Measurements from ENCODE around the gene SGF29. TPM values are rescaled to one million over a fixed set of nuclear protein-coding genes. Genes with fewer than 3 reads are reported as not detected.
"Not testable (repeated sequence)": the region's sequence is repeated elsewhere in the genome, so short reads cannot be mapped to it uniquely, and the experiment has no call there.

SGF29 gene
- total and polyA plus RNA-seq, 2 experiments from 2014 or later, result 10.0 to 17.6 TPM

DNA sequence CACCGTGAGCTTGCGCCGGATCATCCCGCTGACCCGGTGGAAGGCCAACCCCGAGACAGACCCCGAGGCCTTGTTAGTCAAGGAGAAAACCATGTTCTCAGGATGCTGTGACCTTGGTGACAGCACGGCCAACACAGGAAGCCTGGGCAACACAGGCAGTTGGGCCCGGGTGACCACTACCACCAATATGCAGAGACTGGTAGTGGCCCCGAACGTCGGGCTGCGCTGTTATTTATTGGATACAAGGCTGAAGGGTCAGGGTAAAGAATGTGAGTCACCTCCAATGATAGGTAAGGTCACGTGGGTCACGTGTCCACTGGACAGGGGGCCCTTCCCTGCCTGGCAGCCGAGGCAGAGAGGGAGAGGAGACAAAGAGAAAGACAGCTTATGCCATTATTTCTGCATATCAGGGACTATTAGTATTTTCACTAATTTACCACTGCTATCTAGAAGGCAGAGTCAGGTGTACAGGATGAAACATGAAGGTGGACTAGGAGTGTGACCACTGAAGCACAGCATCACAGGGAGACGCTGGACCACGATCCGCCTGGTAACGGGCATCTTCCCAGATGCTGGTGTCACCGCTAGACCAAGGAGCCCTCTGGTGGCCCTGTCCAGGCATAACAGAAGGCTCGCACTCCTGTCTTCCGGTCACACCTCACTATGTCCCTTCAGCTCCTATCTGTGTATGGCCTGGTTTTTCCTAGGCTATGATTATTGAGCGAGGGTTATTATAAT is 61.9 kb downstream of the SGF29 start:
- H4K20me1 ChIP-seq (replicated peaks; ENCODE audit: insufficient read depth); ATAC-seq; H3K79me2 ChIP-seq (replicated peaks; ENCODE audit: insufficient read depth); H3F3A ChIP-seq (replicated peaks; ENCODE audit: low read depth); H3K27ac Mint-ChIP-seq; H3K27me3 Mint-ChIP-seq (ENCODE audit: insufficient read depth, low read depth, poor library complexity); H3K9me3 Mint-ChIP-seq; H3K9me2 ChIP-seq (ENCODE audit: insufficient read depth); H3K4me3 ChIP-seq; H3K36me3 Mint-ChIP-seq (ENCODE audit: low read depth); H3K27me3 ChIP-seq (ENCODE audit: insufficient read depth); H3K27ac ChIP-seq (ENCODE audit: low read depth); H3K36me3 ChIP-seq (ENCODE audit: insufficient read depth); H3K4me2 ChIP-seq; H2AFZ ChIP-seq; H3K4me3 Mint-ChIP-seq: not testable (repeated sequence)
- DNase-seq (ENCODE audit: low spot score), result peak; percentile 54
- peaks cover 11% of the 10 kb centered on the region for H3K4me1 ChIP-seq (ENCODE audit: insufficient read depth)
- H3K4me1 Mint-ChIP-seq, result peaks cover 21% of the 10 kb centered on the region
- TF ChIP-seq, protein P1, sequence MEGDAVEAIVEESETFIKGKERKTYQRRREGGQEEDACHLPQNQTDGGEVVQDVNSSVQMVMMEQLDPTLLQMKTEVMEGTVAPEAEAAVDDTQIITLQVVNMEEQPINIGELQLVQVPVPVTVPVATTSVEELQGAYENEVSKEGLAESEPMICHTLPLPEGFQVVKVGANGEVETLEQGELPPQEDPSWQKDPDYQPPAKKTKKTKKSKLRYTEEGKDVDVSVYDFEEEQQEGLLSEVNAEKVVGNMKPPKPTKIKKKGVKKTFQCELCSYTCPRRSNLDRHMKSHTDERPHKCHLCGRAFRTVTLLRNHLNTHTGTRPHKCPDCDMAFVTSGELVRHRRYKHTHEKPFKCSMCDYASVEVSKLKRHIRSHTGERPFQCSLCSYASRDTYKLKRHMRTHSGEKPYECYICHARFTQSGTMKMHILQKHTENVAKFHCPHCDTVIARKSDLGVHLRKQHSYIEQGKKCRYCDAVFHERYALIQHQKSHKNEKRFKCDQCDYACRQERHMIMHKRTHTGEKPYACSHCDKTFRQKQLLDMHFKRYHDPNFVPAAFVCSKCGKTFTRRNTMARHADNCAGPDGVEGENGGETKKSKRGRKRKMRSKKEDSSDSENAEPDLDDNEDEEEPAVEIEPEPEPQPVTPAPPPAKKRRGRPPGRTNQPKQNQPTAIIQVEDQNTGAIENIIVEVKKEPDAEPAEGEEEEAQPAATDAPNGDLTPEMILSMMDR (conservative IDR thresholded peaks at IDR 0.05; ENCODE audit: low read depth in 2 of 2), result peak; percentile 69 to 75

DNA sequence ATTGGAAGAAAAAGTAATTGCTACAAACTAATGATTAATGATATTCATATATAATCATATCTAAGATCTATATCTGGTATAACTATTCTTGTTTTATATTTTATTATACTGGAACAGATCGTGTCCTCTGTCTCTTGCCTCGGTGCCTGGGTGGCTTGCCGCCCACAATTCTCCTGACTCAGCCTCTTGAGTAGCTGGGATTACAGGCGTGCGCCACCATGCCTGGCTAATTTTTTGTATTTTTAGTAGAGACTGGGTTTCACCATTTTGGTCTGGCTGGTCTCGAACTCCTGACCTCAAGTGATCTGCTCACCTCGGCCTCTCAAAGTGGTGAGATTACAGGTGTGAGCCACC is 62.5 kb downstream of the SGF29 start:
- H3K36me3 Mint-ChIP-seq (ENCODE audit: low read depth); H3K27ac ChIP-seq (ENCODE audit: low read depth); H3K27me3 Mint-ChIP-seq (ENCODE audit: insufficient read depth, low read depth, poor library complexity); H2AFZ ChIP-seq; DNase-seq (ENCODE audit: low spot score); H3K9me2 ChIP-seq (ENCODE audit: insufficient read depth); H3F3A ChIP-seq (replicated peaks; ENCODE audit: low read depth); H3K27me3 ChIP-seq (ENCODE audit: insufficient read depth); H3K4me3 ChIP-seq; H3K36me3 ChIP-seq (ENCODE audit: insufficient read depth); H4K20me1 ChIP-seq (replicated peaks; ENCODE audit: insufficient read depth); H3K27ac Mint-ChIP-seq; H3K4me2 ChIP-seq; H3K9me3 Mint-ChIP-seq; H3K4me3 Mint-ChIP-seq; ATAC-seq; H3K79me2 ChIP-seq (replicated peaks; ENCODE audit: insufficient read depth): not testable (repeated sequence)
- H3K4me1 Mint-ChIP-seq, result peaks cover 17% of the 10 kb centered on the region
- H3K4me1 ChIP-seq (ENCODE audit: insufficient read depth), result peaks cover 11% of the 10 kb centered on the region

DNA sequence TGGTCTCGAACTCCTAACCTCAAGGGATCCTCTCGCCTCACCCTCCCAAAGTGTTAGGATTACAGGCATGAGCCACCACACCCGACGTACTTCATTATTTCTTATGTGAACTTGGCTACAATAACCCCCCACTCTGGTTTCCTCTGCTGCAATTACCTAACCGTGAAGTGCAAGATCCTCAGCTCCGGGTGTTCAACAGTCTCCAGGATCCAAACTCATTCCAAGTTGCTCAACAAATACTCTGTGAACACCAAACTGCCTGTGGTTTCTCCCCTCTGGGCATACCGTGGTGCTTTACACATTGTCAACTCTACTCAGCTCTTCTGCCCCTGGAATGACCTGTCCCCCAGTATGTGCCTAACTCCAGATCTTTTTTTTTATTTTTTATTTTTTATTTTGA is 62.9 kb downstream of the SGF29 start:
- Histone ChIP-seq H3K4me3 (no peak overlapping the region), H3K4me1 (ENCODE audit: insufficient read depth) (peaks cover 11% of the 10 kb centered on the region), H3F3A (replicated peaks; ENCODE audit: low read depth) (peaks cover 6% of the 10 kb centered on the region; the same call in 1 of the 2 replicates), H4K20me1 (replicated peaks; ENCODE audit: insufficient read depth) (no peaks in the 10 kb centered on the region), H3K79me2 (replicated peaks; ENCODE audit: insufficient read depth) (no peaks in the 10 kb centered on the region), H2AFZ (no peak overlapping the region), H3K27ac (ENCODE audit: low read depth) (no peak overlapping the region), H3K9me2 (ENCODE audit: insufficient read depth) (no peaks in the 10 kb centered on the region), H3K4me2 (no peak overlapping the region), H3K36me3 (ENCODE audit: insufficient read depth) (no peaks in the 10 kb centered on the region), H3K27me3 (ENCODE audit: insufficient read depth) (no peaks in the 10 kb centered on the region)
- DNase-seq (ENCODE audit: low spot score) (no peak), ATAC-seq (no peak)
- H3K27ac Mint-ChIP-seq, result no peak overlapping the region
- H3K4me1 Mint-ChIP-seq, result peaks cover 19% of the 10 kb centered on the region
- H3K27me3 Mint-ChIP-seq (ENCODE audit: insufficient read depth, low read depth, poor library complexity), result no peaks in the 10 kb centered on the region
- H3K36me3 Mint-ChIP-seq (ENCODE audit: low read depth), result no peaks in the 10 kb centered on the region
- no peak overlapping the region; the same call in 2 of the 3 replicates for H3K4me3 Mint-ChIP-seq
- no peaks in the 10 kb centered on the region for H3K9me3 Mint-ChIP-seq
- TF ChIP-seq, protein P2, sequence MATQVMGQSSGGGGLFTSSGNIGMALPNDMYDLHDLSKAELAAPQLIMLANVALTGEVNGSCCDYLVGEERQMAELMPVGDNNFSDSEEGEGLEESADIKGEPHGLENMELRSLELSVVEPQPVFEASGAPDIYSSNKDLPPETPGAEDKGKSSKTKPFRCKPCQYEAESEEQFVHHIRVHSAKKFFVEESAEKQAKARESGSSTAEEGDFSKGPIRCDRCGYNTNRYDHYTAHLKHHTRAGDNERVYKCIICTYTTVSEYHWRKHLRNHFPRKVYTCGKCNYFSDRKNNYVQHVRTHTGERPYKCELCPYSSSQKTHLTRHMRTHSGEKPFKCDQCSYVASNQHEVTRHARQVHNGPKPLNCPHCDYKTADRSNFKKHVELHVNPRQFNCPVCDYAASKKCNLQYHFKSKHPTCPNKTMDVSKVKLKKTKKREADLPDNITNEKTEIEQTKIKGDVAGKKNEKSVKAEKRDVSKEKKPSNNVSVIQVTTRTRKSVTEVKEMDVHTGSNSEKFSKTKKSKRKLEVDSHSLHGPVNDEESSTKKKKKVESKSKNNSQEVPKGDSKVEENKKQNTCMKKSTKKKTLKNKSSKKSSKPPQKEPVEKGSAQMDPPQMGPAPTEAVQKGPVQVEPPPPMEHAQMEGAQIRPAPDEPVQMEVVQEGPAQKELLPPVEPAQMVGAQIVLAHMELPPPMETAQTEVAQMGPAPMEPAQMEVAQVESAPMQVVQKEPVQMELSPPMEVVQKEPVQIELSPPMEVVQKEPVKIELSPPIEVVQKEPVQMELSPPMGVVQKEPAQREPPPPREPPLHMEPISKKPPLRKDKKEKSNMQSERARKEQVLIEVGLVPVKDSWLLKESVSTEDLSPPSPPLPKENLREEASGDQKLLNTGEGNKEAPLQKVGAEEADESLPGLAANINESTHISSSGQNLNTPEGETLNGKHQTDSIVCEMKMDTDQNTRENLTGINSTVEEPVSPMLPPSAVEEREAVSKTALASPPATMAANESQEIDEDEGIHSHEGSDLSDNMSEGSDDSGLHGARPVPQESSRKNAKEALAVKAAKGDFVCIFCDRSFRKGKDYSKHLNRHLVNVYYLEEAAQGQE (IDR thresholded peaks at IDR 0.05; ENCODE audit: unreplicated experiment), result no peak
- TF ChIP-seq, protein P3, sequence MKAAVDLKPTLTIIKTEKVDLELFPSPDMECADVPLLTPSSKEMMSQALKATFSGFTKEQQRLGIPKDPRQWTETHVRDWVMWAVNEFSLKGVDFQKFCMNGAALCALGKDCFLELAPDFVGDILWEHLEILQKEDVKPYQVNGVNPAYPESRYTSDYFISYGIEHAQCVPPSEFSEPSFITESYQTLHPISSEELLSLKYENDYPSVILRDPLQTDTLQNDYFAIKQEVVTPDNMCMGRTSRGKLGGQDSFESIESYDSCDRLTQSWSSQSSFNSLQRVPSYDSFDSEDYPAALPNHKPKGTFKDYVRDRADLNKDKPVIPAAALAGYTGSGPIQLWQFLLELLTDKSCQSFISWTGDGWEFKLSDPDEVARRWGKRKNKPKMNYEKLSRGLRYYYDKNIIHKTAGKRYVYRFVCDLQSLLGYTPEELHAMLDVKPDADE (IDR thresholded peaks at IDR 0.05), result no peak
- no peak for TF ChIP-seq EZH2phosphoT487 (IDR thresholded peaks at IDR 0.05; ENCODE audit: unreplicated experiment)
- no peak for TF ChIP-seq STAT1 (IDR thresholded peaks at IDR 0.05; ENCODE audit: unreplicated experiment)
- no peak for TF ChIP-seq JUNB (IDR thresholded peaks at IDR 0.05; ENCODE audit: unreplicated experiment)
- no peak for TF ChIP-seq POLR2AphosphoS5 (IDR thresholded peaks at IDR 0.05; ENCODE audit: low read depth)
- no peak for TF ChIP-seq CREB1 (CRISPR knock-in tag; IDR thresholded peaks at IDR 0.05; ENCODE audit: low read depth)
- TF ChIP-seq ZNF331 (CRISPR knock-in tag; IDR thresholded peaks at IDR 0.05; ENCODE audit: low read depth), result no peak
- no peak for TF ChIP-seq ZNF114 (CRISPR knock-in tag; IDR thresholded peaks at IDR 0.05)
- TF ChIP-seq, protein P1 (conservative IDR thresholded peaks at IDR 0.05; ENCODE audit: low read depth in 2 of 2), result no peak

All from GM23338 (cell line).